Amniotic epithelial cell (primary cell): ENCODE measurements around the gene TUB.
A peak's percentile ranks its signal among the peaks of the same experiment; 100 is the strongest.

Experiments
- DNase-seq: peaks from one replicate; pipeline ENCODE4 v3.0.0-alpha.2; 2010; ENCODE audit warnings: low read depth

TUB gene

GRCh38 chr11:8047382-8047781, 33.6 kb upstream of the TUB start:
- no peak for DNase-seq

DNA sequence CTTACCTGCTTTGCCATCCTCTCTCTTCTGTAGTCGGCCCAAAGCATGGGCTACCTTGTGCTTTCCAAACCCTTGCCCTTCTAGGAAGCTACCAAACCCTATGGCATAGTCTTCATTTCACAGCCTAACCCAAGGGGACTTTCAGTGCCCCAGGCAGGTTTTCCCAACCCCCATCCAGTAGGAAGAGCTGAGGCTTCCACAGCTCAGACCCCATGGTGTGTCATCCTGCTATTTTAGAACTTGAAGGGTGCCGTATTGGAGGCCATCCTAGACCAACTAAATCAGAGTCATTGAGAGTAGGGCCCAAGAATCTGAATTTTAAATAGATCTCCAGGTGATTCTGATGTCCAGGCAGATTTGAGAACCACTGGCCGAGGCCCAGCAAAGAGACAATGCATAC, 31.9 kb upstream of the TUB start:
- DNase-seq: no peak

DNA sequence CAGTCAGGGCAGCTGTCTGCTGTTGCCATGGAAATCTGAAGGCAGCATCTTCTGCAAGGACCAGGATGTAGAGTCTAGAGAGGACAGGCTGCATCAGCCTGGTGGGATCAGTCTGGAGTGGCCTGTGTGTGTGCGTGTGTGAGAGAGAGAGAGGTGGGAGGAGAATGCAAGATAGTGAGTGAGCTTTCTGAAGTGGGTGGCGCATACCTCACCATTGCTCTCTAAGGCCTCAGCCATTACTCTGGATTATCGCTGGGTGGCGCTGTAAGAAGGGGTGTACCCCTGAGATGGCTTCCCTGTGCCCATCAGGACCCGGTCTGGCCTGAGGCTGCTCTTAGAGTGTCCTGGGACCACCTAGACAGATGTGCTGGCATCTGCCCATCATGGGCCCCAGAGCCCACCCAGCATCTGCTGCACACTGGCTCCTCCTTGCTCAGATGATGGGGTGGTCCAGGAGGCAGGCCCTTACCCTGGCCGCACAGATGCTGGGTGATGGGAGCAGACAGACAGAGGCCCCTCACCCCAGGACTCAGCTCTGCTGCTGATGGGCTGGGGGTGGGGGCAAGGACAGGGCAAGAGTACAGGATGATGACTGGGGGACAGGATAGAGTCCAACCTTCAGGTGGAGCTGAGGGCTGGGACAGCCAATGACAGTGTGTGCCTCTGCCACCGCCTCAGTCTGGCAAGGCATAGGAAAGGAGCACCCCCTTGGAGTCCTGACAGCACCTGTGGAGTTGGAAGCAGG, 25.7 kb upstream of the TUB start:
- peak; percentile 46 for DNase-seq

DNA sequence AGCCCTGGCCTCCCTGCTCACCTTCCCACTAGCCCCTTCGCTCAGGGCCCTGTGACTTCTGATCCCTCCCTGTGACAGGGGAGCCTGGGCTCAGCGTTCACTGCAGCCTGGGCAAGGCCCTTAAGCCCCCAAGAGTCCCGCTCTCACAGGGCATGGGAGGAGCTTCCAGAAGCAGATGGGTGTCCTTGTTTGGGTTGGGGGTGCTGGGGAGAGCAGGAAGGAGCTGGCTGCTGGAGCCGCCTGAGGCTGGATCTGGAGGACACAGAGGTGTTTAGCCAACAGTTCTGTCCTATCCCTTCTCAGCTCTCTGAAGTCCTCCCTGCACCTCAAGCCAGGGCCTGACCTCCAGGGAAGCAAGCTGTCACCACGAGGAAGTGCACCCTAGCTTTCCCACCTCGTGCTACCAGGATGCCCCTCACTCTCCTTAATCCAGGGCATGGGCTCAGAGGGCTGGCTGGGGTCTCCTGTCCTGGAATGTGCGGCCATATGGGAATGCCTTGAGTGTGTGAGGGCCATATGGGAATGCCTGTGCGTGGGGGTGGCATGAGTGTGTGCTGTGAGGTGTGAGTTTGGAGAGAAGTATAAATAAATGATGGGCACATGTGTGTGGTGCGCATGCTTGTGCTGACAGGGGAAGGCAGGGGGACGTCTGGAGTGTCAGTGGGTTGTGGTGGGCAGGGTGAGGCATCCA, 25.0 kb upstream of the TUB start:
- no peak for DNase-seq

DNA sequence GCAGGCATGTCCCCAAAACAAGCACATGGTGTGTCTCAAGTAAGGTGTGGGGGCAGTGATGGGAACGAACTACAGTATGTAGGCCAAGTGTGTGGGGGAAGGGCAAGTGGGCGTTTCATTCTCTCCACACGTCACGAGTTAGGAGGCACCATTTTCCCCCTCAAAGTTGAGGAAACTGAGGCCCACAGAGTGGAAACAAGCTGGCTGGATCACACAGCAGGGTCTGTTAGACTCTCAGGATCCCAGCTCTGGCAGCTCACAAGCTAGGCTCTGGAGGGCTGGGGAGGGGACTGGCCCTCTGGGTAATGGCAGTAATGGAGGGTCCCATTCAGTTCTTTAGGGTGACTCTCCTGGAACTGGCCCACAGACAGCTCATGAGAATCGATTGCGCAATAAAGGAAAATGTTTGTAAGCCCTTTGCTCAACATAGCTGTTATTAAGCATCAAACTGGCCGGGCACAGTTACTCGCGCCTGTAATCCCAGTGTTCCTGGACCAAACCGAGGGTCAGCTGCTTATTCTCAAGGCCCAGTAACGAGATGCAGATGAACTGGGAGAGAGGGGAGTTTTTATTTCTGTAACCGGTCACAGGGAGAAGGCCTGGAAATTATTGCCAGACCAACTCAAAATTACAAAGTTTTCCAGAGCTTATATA, 24.1 kb upstream of the TUB start:
- peak; percentile 93 for DNase-seq

DNA sequence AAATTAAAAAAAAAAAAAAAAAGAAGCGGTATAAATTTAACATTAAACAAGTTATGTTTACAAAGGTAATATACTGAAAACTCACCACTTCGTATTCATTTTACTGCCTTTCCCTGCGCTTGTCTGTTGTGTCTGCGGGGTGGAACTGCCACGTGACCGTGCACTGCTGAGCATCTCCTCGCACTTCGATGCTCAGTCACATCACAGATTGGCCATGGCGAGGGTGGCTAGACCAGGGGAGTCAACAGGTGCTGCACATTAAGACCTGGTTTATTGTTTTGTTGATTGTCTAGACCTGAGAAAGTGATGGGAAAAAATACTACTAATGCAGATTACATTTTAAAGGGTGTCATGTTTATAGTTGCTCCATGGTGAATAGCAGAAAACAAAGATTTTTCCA, 22.8 kb upstream of the TUB start:
- no peak for DNase-seq

DNA sequence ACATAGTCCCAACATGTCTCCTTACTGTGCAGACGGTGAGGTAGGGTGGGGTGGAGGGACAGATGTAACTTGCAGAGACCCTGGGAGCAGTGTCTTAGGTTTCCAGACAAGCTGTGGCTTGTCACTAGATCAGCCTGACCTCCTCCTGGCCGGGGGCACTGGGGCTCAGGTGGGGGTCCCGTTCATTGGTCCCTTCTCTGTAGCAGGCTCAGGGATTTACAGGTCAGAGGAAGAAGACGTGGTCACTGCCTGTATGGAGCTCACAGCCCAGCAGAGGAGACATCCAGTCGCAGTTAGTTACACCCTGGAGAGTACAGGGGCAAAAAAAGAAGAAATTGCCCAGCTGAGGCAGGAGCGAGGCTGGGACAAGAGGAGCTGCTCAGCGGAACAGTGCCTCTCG, 22.0 kb upstream of the TUB start:
- no peak for DNase-seq

- no peak for DNase-seq
These were observed 21.4 kb upstream of the TUB start for GRCh38 chr11:8059571-8060011.

- no peak for DNase-seq
These were observed 20.8 kb upstream of the TUB start for GRCh38 chr11:8060146-8060719.

- DNase-seq: peak; percentile 74
These were observed 20.0 kb upstream of the TUB start for GRCh38 chr11:8060801-8061554.

DNA sequence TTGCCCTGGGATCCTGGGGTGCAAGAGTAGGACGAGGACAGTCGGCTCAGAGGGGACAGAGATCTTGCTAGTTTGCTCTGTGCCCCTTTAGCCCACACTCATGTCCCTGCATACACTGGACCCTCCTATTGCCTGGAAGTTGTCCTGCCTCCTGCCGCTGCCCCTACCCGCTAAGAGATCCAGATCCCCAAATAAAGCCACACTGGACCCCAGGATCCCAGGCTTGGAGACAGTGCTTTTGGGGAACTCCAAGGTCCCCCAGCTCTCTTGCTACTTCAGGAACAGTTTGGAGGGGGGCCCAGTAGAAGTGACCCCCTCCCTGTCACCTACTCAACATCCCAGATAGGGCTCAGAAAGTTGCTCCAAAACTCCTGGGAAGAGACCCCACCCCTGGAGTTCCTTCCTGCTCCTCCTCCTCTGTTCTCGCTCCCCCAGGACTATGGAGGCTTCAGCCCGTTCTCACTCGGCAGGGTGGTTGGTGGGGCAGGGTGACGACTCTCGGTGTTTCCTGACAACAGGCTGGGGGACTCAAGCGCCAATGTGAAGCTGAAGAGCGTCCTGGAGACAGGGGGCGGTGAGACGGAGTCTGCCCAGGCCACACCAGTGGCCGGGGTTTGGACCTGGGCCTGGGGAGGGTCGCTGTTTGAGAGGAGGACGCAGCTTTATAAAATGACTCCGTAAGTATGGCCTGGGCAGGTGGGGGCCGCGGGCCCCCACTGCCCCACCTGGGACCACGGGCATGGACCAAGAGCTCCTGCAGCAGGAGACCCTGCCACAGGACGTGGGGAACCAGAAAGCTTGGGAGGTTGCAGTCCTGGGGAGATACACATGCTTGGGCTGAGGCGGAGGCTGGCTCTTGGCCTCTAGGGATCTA, 19.2 kb upstream of the TUB start:
- no peak for DNase-seq

GRCh38 chr11:8062781-8063257, 18.2 kb upstream of the TUB start:
- DNase-seq: no peak

DNA sequence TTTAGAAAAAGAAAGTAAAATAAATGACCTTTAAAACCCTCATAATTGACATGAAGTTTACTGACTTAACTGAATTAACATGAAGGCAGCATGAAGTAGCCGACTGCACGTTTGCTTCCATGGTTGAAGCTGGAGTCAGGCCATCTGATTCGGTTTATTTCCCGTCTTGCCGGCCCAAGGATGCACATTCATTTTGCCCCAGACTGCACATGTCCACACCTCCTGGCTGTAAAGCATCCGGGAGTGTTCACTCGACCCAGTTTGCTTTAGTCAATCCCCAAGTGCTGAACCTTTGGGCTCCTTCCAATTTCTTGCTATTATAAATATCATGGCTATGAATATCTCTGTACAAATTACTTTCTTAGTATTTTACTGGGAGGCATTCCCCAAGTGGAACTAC, 17.7 kb upstream of the TUB start:
- peak; percentile 75 for DNase-seq

- no peak for DNase-seq
These were observed 16.0 kb upstream of the TUB start for GRCh38 chr11:8065031-8065430.

DNA sequence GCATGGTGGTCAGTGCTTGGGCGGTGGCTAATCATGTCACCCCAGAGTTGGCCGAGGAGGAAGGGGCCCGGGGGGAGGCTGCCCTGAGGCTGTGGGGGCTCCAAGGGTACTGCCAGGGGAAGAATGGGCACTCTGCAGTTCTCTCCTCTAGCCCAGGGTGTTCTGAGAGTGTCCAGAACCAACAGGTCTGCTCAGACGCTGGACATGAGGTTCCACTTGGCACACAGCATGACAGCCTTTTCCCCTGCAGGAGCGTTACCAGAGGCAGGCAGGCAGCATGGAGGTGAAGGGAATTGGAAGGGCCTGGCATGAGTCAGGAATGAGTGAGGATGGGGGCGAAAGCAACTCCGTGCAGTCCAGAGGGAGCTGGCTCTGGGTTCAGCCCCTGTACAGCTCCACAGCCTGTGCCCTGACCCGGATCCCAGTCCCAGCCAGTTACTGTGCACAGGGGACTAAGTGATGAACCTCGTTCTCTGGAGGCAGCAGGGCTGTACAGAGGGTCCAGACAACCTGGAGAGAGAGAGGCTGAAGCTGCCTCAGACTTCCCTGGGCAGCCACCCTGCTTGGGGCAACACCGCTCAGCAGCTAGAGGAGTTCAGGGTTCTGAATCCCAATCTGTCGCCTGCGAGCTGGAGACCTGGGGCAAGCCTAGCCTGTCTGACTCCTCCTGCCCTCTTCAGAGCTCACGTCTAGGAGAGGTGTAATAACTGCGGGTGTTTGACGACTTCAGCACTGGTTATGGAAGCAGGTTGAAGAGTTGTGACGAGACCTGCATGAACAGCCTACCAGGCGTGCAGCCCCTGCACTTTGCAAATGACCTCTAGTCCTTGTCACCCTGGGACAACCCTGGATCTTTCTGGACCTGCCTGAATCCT, 14.7 kb upstream of the TUB start:
- DNase-seq: no peak

- DNase-seq: peak; percentile 44
These were observed 14.0 kb upstream of the TUB start for GRCh38 chr11:8066911-8067455.

DNA sequence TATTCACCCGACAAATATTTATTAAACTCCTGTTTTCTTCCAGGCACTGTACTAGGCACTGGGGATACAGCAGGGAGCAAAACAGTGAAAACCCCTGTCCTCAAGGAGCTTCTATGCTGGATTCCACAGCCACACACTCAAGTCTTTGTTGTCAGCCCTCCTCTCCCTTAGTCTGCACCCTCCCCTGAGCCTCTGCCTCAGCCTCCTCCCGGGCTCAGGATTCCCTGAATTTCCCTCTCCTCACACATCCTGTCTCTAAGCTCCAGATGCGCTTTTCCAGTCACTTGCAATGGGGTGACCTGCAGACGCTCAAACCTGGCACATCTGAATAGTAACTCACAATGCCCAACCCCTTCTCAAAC, 13.5 kb upstream of the TUB start:
- no peak for DNase-seq

DNA sequence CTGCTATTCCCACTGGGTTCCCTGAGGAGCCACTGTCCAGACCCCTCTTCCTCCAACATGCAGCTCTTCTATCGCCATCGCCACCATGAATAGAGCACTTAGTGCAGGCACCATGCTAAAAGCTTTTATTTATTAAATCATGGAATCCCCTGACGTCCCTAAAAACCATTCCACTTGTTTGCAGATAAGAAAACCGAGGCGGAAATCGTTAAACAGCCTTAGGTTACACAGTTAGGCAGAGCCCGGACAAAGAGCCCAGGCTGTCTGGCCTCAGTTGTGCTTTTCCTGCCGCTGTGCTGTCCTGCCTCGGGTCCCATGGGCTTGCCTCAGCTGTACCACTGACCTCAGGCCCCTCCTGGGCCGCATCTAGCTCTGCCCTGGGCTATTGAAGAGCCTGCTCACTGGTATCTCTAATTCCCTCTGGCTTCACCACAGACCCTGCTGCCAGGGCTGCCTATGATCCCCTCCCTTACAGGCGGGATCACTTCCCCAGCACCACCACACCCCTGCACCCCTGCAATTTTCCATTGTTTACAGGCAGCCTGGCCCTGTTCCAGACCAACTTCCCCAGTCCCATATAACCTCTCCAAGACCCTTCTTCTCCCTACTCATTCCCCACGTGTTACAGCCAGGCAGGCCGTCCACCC, 13.0 kb upstream of the TUB start:
- no peak for DNase-seq

GRCh38 chr11:8068605-8069221, 12.3 kb upstream of the TUB start:
- DNase-seq: peak; percentile 97
